ENCODE measurements around the gene HRH3.

Gene HRH3

DNA sequence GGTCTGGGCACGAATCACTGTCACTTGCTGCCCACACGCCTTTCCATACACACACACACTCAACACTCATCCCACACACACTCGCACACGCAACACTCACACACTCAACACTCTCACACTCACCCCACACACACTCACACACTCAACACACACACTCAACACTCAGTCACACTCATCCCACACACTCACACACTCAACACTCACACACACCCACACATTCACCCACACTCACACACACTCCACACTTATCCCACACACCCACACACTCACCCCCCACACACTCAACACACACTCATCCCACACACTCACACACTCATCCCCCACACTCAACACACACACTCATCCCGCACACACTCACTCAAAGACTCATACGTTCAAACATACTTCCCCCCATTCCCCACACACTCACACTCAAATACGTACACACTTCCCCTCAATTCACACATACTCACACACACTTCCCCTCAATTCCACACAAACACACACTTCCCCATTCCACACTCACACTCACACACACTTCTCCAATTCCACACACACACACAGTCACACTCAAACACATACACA, 9.0 kb upstream of the HRH3 start:
- DNase-seq, result no peak

DNA sequence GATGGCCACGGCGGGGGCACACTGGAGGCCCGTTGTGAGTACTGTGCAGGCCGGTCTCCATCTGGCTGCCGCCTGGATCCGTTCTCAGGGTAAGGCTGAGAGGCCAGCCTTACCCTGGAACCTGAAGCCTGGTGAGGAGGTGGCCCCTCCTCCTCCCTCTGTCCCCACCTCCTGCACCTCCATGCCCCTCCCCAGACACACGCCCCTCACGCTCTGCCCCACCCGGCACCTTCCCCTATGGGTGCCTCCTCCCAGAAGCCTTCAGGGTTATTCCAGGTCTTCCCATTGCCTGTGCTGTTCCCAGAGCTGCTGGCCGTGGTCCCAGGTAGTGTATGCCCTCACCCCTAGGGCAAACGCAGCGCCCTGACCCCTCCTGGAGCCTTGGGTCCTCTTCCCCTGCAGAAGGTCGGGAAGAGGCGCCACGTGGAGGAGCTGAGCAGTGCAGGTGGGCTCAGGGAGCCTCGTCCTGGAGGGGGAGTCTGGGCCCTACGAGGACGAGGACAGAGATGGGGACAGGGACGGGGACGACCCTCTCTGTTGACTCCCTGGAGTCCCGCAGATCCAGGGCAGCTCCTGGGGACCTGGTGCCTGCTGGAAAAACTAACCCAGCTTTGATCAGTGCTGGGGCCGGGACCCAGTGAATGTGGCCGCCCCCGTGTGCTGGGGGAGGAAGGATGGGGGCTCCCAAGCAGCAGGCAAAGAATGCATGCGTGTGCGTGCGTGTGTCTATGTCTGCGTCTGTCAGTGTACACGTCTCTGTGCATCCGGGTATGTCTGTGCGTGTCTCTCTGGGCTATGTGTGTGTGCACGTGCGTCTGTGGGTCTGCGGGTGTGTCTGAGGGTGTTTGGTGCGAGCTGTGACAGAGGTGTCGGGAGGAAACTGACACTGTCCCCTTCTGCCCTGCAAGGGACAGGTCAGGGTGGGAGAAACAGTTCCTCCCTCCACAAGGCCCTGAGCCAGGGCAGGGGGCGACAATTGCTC, 8.2 kb upstream of the HRH3 start:
- DNase-seq, result no peak

DNA sequence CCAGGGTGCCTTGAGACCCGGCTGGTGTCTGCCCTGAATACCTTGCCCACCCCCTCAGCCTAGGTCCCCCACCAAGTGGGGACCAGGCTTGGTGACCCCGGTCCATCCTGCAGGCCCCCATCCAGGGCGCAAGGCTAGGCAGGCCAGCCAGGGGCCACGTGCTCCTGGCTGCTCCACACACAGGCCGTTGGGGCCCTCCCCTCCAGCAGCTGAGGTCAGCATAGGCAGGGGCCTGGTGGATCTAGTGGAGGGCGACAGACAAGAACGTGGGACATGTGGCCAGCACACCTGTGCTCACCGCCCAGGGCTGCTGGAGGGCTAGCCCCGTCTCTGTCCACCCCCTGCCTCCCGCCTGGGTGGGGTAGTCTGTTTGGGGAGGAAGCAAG, 7.5 kb upstream of the HRH3 start:
- no peak for DNase-seq

DNA sequence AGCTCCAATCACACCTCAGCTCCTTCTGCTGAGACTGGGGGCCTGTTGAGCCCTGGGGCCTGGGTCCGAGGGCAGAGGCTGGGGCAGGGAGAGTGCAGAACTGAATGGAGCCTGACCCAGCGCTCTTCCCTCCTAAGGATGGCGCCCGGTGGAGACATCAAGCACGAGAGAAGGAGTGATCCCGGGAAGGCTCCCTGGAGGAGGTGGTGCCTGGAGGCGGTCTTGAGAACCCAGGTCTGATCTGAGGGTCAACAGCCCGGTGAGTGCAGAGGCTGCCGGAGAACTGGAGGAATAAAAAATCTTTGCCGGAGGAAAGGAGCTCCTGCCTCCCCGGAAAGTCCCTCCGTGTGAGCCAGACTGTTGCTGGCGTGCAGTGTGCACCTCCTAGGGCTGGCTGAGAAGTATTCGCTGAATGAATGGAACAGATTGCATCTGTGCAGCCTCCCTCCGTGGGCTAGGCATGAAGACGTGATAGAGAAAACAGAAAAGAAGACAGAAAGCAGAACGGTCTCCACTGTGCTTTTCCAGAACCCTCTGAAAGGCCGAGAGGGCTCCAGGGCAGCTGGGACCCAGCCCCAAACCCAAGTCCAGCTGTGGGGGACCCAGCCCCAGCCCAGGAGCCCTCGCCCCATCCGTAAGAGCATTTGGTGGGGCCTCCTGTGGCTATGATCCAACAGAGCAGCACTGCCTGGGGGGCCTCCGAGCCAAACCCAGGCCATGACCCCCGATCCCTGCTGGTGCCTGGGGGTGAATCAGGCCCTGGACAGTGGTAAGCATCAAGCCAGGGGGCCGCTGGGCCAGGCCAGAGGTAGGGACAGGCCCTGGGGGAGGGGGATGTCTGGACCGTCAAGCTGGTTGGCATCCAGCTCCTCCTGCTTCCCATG, 6.9 kb upstream of the HRH3 start:
- DNase-seq, result no peak

DNA sequence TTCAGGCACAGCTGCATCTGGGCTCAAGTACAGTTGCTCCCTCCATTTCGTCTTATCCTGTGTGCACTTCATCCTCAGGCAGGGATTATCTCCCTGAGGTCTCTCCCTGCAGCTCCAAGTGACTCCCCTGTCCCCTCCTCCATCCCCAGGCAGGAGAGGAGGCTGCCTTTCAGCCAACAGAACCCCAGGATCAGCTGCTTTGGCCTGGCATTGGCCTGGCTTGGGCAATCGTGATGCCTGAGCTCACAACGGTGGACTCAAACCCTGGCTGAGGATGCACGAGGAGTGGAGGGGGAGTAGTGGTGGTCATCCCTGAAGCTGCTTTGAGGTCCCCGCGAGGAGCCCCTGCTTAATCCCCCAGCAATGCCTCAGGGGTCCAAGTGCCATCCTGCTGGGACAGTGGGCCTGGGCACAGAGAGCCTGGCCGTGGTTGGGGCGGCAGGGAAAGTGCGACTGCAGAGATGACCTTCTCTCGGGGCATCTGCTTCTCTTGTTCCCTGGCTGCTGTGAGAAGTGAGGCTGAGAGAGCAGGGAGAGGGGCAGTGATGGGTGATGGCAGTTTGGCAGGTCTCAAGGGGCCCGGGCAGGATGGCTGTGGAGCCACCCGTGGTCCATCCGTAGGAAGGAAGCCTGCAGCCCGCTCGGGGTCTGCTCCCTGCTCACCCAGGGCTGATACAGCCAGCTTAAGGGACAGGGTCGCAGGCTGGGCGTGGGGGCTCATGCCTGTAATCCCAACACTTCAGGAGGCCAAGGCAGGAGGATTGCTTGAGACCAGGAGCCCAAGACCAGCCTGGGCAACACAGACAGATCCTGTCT, 6.0 kb upstream of the HRH3 start:
- DNase-seq, result no peak

DNA sequence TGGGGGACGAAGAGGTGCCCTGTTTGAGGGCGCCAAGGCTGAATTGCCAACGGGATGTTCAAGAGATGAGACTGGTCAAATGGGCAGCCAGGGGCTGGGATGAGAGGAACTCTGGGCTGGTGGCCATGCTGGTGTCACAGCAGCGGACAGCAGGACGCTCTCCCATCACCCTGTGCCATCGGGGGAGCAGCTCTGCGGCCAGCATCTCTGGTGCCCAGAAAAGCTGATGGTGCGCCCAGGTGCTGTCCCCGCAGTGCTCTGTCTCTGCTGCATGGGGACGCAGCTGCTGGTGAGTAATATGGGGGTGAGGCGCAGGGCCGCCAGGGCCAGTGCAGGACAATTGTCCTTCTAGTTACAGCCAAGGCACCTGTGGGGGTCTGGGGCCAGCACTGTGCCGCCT, 4.9 kb upstream of the HRH3 start:
- DNase-seq, result no peak

DNA sequence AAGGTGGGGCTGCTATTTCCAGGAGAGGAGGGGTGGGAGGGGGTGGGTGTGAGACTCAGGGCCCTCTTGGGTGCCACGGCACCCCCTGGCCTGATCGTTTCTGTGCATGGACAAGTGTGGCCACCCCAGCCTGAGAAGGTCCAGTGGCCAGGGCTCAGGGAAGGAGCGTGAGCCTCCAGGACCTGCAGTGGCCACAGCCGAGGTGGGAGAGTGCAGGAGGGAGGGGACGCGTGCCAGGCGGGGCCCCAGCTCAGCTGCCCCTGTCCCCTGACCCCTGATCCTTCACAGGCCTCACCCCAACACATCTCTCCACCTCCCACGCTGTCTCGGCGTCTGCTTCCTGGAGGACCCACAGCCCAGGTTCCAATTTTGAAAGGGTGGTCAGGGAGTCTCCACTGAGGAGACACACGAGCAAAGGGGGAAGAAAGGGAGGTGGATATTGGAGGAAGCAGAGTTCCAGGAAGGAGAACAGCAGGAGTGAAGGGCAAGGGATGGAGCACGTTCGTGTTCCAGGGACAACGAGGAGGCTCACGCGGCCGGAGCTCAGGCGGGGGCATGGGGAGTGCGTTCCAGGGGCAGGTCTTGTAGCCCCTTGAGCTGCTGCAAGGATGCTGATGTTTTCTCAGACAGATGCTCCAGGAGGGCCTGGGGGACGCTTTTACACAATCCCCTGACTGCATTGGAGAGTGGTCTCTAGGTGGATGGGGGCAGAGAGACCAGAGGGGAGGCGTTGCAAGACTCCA, 4.2 kb upstream of the HRH3 start:
- no peak for DNase-seq

DNA sequence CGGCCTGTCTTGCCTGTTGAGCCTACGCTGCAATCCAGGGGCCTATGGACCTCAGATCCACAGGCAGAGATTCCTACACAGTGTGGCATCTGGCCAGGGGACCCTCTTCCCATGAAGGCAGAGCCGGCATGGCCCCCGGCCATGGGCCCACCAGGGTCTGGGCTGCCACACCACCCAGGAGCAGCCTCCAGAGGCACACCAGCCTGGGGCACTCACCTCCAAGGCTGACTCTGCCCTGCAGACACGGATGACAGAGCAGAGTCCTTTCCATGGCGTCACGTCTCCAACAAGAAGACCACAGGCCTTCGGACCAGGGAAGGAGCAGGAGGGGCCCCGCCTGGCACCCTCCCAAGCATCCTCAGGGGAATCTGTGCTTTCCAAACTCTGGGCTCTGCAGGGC, 3.5 kb upstream of the HRH3 start:
- no peak for DNase-seq

DNA sequence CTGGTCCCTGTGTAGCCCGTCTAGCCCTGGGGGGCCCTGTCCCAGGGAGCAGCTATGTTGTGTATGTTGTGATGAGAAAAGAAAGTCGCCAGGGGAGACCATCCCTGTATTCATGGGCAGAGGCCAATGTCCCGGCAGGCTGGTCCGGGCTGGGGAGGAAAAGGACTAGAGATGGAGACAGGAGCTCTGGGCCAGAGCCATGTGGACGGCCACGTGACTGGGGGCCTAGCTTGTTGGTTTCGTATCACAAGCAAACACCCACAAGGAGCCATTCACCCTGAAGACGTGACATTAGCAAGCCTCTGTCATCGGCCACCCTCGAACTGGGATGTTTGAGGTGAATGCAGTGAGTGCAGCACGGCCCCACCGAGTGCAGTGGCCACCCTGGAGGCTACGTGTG, 2.9 kb upstream of the HRH3 start:
- DNase-seq, result no peak

DNA sequence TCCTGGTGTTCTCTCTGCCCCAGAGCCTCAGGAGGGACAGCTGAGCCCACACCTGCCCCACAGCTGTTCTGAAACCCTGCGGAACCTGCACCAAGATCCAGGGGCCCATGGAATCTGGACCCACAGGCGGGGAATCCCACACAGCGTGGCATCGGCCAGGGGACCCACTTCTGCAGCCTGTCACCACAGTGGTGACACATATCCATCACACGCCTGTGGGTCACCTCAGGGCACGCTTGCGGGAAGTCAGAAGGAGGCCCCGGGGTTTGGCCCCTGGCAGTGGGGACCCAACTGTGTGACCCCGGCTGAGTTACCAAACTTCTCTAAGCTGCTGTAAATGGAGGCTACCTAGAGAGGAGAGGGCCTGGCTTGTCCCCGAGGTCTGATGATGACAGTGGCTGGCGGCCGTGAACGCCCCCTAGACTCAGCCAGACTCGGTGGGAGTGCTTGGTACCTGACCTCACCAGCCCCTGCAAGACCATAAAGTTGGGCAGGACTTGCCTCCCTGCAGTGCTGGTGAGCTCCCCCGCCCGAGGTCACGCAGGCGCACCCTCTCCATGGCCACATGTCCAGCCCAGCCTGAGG, 2.3 kb upstream of the HRH3 start:
- DNase-seq, result no peak

DNA sequence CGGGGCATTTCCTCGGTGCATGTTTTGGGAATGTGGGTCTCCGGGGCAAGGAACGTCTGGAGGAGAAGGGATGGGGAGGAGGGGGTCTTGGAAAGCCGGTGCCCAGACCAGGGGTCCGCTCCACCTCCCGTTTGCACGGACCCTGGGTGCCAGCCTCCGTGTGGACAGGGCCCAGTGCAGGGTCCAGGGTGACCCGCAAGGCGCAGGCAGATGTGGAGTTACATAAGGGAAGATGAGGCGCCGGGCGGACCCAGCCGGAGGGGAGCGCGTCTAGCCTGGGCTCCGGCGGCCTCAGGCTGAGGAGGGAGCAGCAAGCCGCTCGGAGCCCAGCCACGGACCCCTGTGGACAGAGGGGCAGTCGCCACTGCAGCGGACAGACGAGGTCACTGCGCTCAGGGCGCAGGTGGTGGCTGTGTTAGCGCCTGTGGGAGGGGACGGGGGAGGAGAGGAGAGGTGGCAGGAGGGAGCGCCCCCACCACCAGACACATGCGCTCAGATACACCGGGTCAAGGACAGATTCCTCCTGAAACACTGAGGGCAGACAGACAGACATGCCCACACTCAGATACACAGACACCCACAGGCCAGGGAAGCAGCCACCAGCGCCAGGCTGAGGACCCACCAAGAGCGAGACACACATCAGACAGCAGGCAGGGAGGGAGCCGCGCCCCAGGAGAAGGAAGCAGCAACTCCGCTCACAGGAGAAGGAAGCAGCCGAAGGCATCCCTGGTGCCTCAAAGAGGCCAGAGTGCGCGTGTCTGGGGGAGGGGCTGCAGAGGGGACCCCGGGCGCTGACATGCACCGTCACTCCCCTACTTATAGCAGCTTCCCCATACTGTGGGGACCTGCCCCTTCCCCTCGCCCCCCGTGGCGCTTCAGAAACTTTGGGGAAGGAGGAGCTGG, 839 bp upstream of the HRH3 start:
- no peak for DNase-seq

DNA sequence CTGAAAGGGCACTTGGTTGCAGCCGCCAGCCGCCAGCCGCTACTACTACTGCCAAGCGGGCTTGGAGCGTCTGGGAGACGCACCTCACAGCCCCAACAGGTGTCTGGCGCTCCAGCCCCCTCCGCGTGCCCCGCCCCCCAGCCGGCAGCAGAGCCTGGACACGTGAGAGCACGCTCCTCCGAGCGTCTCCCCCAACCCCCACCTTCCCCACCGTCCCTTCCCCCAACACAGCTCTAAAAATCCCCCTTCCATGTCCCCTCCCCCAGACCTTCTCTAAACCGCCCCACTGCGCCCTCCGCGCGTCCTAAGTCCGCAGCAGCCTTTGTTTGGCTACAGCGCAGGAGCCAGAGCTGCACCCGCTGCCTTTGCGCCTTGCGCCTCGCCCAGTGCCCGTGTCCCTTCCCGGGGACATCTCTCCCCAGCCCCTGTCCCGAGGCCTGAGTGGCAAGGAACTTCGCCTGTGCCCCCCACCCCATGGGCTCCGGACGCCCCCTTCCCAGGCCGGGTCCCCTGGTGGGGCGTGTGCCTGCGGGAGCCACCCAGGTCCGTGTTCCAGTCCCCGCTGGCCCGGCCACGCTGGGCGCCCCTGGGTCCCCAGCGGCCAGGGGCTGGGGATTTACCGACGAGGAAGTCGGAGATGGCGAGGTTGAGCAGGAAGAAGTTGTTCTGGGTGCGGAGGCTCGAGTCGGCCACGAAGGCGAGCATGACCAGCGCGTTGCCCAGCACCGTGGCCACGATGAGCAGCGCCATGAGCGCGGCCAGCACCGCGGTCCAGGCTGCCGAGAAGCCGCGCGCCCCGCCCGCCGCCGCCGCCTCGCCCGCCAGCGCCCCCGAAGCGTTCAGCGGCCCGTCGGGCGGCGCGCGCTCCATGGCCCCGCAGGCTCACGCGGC, 732 bp downstream of the HRH3 start:
- no peak for DNase-seq

DNA sequence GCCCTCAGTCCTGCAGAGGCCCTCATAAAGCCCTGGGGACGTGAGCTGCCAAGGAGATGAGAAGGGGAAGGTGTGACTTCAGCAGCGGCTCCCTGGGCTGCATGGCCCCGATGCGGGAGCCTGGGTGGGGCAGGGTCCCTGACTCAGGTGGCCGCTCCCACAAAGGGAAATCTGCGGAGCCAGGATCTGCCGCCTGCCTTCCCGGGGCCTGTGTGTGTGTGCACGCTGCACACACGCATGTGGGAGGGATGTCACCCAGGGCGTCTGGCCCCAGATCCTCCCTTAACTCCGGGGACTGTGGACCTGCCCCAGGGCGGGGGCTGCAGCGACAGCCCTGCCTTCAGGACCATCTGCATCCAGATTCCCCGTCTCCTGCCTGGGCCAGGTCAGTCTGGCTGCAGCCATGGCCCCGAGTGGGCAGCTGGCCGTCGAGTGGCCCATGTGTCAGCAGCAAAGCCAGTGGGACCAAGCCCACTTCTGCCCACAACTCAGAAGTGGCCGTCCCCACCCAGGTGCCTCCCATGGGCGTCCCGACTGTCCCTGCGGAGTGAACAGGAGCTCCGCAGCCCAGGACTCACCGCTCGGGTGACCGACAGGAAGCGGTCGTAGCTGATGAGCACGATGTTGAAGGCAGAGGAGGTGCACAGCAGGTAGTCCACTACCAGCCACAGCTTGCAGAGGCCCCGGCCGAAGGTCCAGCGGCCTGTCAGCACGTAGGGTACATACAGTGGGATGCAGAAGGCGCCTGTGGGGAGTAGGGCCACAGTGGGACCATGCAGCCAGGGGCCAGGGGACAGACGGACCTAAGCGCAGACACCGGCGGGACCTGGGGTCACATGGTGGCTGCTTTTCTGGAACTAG, 1.9 kb downstream of the HRH3 start:
- no peak for DNase-seq

DNA sequence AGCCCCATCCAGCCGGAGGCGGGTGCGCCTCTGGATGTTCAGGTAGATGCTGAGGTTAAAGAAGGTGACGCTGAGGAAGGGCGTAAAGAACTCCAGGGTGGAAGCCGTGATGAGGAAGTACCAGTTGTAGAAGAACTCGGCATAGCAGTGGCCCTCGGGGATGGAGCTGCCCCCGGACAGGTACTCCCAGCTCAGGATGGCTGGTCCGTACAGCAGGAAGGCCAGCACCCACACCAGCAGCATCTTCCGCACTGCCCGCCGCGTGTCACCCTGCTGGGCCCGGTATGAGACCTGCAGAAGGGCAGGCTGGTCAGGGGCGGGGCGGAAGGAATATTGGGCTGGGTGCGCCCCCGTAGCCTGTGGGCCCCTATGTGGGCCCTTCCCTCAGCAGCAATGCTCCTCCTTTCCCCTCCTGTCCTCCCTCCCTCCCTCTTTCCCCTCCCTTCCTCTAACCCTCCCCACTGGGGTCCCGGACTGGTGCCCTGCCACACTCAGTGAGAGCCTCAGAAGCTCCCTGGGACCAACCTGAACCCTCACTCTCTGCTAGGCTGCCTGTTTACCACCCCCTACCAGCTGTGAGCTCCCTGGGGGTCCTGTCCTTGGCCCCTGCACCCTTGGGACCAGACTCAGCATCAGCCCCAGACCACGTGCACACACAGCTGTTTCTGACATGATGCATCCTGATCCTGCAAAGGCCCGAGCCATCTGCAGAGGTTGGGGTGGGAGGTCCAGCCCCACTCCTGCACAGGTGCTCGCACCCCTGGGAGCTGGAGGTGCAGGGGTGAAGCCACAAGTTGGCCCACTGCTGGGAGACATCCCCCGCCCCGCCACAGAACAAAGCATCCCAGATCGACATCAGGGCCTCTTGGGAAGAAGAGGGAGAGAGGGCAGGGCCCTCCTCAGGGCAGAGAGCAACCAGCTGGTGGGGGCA, 3.2 kb downstream of the HRH3 start:
- DNase-seq, result no peak

DNA sequence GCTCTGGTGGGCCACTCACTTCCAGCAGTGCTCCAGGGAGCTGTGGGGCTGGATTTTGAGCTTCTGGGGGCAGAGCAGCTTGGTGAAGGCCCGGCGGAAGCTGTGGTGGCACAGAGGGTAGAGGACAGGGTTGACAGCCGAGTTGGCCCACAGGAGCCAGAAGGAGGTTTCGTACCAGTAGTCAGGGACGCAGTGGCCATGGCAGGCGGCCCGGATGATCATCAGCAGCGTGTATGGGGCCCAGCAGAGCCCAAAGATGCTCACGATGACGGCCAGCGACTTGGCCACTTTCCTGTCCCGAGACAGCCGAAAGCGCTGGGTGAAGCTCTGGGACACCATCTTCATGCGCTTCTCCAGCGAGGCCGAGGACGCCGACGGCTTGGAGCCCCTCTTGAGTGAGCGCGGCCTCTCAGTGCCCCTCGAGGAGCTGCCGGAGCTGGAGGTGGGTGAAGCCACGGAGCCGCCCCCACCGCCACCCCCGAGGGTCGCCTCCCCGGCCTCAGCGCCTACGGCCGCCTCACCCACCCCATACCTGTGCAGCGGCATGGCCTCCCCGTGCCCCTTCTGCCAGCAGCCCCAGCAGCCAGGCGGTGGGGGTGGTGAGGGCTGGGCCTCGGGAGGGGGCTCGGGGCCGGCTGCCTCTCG, 4.0 kb downstream of the HRH3 start:
- DNase-seq, result no peak
